ENCODE measurements around the gene RBM20.

RBM20 gene

DNA sequence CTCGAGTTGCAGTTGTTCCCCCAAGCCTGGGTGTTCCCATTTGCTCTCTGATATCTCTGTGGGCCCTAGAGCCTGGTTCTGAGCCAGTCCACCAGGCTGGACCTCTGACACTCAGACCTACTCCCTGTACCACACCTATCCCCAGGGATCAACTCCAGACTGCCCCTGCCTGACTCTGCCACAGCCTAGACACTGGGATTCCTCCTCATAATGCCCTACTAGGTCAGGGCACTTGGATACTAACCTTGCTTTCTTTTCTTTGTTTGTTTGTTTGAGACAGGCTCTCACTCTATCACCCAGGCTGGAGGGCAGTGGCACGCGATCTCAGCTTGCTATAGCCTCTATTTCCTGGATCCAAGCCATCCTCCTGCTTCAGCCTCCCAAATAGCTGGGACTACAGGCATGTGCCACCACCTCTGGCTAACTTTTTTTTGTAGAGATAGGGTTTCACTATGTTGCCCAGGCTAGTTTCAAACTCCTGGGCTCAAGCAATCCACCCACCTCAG lies 196.8 kb downstream of the RBM20 start:
- DNase-seq = no peak

DNA sequence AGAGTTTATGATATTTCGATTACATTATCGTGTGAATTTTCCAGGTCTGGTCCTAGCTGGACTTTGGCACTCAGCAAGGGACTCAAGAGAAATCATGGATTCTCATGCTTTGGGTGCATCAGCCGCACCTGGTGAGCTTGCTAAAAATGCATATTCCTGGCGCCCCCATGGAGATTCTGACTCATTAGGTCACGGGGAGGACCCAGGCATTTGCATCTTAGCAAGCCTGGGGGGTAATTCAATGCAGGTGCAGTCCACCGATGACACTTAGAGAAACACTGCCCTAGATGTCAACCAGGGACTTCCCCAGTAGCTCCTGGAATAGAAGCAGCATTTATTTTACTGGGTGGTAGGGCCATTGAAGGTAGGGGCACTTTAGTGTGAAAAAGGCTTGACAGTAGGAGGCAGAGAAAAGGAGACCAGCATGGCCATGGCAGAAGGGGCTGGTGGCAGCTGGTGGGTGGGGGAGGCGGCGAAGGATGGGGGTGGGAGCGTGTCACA lies 197.7 kb downstream of the RBM20 start:
- no peak for DNase-seq

DNA sequence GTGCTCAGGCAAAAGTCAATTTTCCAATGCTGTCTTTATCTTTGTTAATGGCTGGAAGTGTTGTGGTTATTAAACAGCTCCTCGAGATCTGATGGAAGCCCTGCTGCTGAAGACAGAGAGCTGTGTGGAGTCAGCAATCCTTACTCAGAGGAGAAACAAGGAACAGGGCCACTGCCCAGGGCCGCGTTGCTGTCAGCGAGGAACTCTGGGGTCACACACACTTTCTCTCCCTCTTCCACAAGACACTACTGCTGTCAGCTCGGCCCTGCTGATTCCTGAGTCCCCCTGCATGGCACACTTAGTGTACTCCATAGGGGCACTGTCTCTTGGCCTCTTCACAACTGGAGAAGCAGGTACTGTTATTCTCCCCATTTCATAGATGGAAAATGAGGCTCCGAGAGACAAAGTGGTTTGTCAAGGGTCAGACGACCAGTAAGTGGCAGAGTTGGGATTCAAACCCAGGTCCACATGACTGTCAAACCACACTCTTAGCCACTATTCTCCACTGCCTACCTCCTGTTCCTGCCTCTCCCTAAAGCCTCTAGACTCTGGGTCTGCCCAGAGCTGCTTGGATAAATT lies 198.3 kb downstream of the RBM20 start:
- no peak for DNase-seq

DNA sequence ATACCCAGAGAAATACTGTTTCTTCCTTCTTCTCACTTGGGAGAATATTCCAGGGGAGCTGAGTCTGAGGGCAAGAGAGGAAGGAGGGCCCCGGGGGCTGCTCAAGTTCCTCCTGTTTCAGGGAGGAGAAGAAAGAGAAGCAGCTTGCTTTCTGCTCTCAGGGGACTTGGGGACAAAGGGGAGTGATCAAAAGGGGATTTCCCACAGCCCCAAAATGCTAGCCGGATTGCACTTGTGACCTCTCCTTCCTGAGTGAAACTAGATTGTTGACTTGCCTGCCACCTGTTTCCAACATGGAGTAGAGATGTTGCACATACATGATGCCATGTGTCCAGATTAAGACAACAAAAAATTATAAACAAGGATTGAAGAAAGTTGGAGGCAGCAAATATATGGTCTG lies 198.9 kb downstream of the RBM20 start:
- peak; percentile 74 for DNase-seq

DNA sequence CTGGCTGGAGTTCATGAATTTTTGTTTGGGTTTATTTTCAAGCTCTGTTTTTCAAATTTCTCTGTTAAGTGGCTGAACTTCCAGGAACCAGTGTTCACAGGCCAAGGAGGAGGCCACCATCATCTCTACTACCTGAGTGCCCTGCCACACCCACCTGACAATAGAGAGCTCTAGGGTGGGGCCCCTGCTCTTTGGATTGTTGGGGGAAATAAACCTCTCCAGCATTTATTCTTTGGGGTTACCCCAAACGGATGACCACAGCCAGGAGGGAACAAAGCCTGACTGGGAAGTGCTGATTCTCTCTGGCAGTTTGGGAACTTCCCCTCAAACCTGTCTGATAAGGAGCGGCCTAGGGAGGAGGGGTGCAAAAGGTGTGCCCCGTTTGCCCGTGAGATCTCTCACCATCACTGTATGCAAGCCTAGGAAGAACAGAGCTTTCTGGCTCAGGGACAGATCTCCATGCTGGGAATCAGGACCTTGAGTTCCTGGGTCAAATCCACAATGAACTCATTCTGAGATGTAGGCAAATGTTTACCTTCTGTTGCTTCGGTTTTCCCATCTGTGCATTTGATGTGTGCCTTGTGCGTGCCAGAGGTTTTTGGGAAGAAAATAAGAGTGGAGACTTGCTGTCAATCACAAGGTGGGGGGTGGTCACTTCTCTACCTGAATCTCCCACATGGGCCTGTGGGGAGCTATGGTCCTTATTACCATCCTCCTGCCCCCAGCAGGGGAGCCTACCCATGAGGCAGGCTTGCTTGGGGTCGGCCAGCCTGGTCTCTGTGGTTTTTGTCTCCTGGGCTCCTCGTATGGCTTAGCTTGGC lies 199.9 kb downstream of the RBM20 start:
- DNase-seq = no peak

DNA sequence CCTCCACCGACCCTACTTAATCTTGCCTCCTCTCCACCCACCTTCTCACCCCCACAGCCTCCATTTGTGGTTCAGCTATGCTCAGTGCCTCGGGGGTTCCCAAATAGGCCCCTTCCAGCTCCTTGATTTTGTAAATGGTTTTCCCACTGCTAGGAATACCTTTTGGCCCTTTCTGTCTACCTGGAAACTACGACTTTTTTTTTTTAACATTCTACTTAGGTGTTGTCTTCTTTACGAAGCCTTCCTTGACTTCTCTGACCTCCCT lies 200.4 kb downstream of the RBM20 start:
- DNase-seq = no peak

DNA sequence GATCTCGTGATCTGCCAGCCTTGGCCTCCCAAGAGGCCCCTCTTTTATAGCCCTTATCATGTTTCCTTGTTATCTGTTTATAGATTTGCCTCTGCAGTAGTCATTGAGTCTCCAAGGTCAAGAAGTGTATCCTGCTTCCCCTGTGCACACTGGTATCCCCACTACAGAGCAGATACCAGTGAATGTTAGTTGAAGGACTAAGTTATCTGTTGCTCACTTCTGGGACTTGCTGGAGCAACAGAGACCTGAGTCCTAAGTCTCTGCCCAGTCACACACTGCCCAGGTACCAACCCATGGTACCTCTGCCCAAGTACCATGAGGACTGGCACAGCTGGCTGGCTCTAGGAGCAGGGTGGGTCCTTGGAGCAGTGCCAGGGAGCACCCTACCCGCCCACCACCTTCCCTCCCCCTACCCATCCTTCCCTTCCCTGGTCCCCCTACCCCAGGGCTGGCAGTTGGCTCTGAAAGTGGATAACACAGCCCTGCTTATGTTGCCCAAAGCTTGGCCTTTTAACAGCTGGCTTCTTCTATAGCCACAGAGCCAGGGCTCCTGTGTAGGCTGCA lies 201.1 kb downstream of the RBM20 start:
- no peak for DNase-seq

DNA sequence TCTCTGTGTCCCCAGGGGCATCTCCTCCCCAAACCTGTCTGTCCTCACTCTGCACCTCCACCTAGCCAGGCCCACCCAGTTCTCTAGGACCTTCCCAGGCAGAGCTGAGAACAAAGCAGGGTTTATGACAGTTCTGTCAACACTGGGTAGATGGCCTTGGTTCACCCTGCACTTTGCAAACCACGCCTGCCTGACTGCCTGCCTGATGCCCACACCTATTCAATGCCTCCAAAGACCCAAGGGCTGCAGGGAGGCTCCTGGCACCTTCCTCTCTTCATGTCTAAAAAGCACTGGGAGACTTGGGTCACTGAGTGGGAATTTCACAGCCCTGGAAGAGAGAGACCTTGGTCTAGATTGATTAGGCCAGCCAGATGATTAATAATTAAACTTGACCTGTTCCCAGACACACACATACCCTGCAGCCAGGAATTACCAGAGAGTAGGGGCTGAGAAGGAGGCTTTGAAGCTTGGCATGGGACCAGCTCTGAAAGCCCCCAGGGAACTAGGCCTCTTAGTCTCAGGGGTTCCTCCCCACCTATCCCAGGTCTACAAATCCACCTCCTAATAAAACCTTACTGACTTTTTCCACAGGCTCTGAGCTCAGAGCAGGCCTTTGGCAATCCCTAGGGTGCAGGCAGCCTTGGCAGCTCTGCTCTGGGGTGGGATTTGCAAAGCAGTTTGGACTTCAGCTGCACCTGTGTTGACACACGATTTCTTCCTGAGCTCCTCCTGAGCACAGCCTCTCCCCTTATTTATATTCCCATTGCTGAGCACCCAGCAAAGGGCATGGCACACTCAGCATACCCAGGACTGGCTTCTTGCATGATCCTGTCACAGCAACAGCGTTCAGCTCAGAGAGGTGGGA lies 201.9 kb downstream of the RBM20 start:
- DNase-seq = no peak

DNA sequence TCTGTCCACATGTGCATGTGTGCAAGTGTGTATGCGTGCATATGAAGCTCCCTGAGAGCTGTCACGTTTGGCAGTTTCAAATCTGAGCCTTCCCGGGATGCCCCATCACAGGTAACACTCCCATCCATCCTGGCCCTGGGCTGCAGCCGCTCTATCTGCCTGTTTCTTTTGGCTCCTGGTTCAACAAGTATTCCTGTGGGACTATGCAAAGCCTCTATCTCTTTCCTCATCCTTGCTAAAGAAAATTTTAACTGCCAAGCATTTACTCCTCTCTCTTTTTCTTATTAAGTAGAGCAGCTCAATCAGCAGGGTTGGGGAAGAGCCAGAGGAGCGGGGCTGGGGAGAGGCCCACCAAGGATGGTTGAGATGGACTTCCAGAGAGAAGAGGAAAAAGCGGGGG lies 203.2 kb downstream of the RBM20 start:
- no peak for DNase-seq

DNA sequence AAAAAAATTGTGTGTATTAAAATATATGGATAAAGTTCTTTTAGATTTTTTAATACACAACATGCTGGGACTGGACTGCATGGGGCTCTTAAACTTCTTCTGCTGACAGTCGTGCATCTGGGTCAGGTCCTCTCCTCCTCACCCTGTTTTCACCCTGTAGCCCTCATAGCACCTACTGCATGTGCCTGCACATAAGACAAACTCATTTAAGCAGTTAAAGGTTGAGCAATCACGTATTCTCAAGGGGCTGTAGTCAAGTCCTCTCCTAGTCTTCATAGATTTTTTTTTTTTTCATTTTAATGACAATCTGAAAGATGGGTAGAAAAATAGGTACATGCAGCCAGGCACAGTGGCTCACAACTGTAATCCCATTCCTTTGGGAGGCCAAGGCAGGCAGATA lies 204.0 kb downstream of the RBM20 start:
- no peak for DNase-seq

DNA sequence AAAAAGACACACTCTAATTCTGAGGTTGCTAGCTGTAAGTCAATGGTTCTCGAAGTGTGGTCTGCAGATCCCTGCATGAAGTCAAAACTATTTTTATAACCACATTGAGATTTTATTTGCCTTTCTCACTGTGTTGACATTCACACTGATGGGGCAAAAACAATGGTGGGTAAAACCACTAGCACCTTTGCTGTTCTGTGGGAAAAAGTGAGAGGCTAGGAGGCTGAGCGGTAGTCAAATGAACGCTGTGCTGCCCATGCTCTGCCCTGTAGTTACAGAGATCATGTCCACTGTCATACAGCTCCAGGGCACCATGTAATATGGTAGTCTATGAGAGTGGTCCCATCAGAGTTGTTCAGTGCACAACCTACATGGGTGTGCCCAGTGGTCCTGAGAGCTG lies 206.0 kb downstream of the RBM20 start:
- DNase-seq = peak; percentile 52

DNA sequence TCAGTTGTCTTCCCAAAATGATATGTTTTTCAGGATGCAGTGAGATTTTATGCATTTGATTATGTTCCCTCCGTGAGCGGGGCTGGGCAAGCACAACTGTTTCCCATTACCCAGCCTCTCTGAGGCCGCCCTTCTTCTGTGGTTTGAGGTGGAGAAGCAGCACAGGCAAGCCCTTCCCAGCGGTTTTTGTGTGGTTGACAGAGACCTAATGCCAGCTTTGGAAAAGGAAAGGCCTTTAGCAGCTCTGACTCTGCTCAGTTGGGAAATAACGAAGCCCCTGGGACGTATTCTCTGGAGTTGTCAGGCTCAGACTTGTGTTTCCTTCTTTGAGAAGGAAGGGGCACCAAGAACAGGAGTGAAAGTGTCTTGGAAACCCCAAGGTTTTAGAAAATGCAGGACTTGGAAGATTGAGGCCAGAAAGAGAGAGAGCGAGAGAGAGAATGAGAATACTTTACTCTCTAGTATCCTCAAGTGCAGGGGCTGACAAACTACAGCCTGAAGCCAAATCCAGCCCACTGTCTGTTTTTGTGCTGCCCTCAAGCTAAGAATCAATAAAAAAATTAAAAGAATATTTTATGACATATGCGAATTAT lies 207.0 kb downstream of the RBM20 start:
- no peak for DNase-seq

DNA sequence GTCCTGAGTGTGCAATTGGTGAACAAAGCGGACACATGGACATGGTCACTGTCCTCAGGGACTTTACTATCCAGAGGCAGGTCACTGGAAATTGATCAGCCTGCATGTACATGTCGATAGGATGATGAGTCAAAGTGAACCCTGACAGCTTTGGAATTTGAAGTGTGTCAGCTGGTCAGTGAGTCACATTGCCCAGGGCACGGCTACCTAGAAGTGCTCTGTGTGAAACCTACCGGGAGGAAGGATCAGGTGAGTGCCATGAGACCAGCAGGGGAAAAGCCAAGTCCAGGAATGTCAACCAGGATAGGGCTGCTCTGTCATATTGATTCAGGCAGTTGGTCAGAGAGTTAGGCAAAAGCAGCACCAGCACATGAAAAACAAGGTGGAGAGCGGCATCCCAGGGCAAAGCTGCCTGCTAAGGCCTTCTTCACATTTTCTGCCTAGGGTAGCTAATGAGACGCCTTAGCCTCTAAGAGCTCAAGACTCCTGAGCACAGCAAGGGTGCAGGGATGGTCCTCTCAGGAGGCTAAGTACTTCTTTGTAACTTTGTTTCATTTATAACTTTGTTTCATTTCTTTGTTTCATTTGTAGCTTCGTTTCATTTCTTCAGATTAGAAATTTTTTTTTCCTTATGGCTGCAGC lies 208.2 kb downstream of the RBM20 start:
- no peak for DNase-seq

DNA sequence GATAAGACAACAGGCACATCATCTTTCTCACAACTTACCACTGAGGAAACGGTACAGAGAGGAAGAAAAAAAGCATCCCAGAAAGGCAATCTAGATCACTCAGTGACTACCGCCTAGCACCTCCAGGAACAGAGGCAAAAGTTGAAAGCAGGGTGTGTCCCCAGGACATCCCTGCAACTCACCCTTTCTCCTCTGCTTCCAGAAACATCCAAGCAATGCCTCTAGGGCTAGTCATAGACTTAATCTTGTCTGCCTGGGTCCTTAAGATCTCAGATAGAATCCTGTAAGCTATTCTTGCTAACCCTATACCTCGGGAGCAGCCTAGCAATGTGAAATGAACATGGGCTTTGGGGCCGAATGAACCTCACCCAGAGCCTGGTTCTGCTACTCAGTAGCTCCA lies 208.8 kb downstream of the RBM20 start:
- DNase-seq = no peak

DNA sequence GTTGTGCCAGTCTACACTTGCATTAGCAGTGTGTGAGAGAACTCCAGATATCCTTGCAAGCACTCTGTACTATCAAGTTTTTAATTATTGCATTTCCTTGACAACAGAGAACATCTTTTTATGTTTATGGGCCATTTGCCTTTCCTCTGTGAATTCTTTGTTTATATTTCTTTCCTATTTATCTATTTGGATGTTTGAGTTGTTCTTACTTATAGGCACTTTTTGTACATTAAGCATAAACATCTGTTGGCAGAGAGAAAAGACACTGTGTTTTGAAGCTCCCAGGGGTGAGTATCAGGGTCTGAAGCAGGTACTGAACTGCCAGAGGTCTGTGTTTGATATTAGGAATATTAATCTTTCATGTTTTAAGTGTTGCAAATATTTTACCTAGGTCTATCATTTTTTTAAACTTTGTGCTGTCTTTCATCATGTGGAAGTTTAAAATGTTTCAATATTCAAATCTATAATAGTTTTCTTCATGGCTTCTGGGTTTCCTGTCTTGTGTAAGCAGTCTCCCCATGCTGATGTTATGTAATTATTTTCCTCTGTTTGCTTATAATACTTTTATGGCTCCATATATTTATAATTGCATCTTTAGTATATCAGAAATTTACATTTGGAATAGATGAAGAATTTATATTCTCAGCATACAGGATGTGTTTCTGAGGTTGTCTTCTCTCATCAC lies 209.9 kb downstream of the RBM20 start:
- DNase-seq = no peak

DNA sequence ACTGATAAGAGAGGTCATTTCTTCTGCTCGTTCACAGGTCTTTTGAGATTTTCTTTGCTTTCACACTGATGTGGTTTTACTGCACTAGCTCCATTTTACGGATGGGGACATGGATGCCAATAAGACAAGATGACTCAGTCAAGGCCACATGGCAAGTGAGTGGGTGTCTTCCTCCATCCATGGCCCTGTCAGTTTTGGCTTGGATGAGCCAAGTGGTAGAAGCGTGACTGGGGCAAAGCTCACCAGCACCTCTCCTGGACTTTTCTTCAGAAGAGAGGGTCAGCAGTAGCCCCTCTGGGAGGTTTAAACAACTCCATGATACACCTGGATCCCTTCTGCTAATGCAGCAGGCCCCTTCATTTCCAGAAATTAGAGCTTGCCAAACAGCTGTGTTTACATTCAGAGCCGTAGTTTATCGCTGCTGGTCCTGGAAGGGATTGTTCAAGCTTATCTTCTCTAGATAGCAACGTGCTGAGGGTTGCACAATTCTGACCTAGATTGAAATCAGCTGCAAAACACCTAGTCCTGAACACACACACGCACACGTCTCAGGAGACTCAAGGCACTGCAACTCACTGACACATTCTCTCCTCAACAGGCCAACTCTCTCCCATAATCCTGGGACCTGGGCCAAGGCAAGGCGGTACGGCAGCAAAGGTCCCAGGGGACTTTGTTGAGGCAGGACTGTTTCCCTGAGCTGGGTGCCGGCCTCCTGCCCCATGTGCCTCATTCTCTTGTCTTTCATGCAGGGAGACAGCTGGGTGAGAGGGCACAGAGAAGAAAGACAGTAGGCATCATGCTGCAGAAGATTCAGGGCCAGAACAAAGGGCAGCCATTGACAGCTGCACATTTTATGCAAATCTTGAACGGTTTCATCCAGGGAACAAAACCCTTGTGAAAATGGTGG lies 213.4 kb downstream of the RBM20 start:
- DNase-seq = peak; percentile 50

DNA sequence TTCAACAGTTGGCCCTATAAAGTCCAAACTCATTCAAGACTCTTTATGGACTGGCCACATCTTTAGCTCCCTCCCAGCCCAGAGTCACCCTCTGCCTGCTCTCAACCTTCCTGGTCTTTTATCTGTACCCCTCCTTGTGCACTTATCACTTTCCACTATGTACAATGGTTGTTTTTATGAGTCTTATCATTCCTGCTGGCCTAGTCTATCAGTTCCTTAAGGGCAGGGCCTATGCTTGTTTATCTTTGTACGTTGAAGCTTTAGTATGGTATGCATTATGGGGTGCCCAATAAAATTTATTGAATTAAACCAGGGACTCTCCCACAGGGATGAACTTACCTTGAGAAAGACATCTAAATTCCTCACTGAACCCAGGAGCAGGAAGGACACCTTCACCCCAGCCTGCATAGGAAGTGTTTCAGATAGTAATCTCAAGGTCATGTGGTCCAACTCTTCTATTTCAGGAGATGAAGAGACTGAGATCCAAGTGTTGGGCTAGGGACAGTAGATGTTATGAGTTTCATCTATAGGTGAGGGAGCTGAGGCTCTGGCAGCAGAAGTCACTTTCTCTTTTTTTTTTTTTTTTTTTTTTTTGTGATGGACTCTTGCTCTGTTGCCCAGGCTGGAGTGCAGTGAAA lies 214.3 kb downstream of the RBM20 start:
- DNase-seq = peak; percentile 50

DNA sequence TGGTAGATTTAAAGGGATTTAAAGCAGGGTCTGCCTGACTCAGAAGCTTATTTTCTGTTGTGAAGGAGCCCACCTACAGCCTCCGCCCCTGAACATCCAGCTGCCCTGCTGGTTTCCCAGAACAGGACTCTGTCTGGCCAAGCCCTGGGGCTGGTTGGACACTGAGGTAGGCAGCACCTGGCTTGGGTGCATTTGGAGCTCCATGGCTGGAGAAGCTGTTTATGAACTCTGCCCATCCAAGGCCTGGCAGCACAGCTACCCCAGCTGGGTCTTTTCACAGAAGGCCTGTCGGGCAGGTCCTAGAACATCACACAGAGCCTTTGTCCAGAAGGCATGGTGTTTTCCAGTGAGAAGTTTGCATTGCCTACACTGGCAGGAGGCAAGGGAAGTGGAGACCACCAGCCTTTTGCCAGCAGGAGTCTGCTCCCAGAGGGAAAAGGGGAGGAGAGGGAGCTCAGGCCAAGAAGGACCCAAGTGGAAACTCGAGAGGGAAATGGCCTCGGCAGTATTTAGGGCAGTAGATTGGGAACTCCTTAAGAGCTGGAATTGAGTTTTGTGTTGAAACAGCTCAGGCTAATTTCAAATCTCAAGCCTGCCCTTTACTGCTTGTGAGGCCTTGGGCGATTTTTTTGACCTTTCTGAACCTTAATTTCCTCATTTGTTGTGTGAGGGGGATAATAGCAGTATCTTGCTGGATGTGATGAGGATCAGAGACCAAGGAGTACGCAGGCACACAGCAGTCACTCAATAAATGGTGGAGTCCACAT lies 215.3 kb downstream of the RBM20 start:
- no peak for DNase-seq

DNA sequence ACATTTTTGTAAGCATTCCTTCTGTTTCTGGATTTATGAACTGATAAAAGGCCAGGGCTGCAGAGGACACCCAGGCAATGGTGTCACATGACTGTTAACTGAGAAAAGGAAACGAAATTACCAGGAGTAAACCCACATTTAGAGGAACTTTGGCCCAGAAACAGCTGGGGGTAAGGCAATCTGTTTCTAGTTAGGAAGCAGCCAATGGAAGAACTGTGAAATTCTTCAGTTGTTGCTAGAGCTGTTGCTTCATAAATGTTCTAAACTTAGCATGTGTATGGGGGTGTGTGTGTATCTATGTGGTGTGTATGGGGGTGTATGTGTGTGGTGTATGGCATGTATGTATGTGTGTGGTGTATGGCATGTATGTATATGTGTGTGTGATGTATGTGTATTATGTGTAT lies 215.8 kb downstream of the RBM20 start:
- no peak for DNase-seq

Data from CD4-positive, alpha-beta T cell treated with Interleukin-17A for 1 hour (primary cell).